Activated CD4-positive, alpha-beta memory T cell treated with anti-CD3 and anti-CD28 coated beads, Interleukin-2, amount 10 ng/mL, durations not matched to agents 7 days and 5 days (primary cell): ENCODE results near the gene MLYCD. TPM values are rescaled to one million over a fixed set of nuclear protein-coding genes. Genes with fewer than 3 reads are reported as not detected.
"Not testable (repeated sequence)": the region's sequence is repeated elsewhere in the genome, so short reads cannot be mapped to it uniquely, and the experiment has no call there.

Source experiments
- CTCF ChIA-PET: fragments of 350-600 bp; sonication (Branson Sonifier 250); formaldehyde crosslinking; loops from one replicate; lab custom pipeline; 2021; ENCODE audit warnings: antibody characterized with exemption, inconsistent platforms; lab: Charles Lee
- POLR2A ChIA-PET: fragments of 350-600 bp; sonication (Branson Sonifier 250); formaldehyde crosslinking; loops from one replicate; lab custom pipeline; 2021; ENCODE audit warnings: antibody characterized with exemption; lab: Charles Lee
- DNase-seq: peaks from one replicate; pipeline ENCODE4 v3.0.0-alpha.2; 2020
- H3K27ac Mint-ChIP-seq: one replicate; pipeline ENCODE4 v1.8.0; 2021; ENCODE audit warnings: mild to moderate bottlenecking, mixed read lengths
- H3K27me3 Mint-ChIP-seq: one replicate; pipeline ENCODE4 v1.8.0; 2021; ENCODE audit warnings: mixed read lengths
- H3K36me3 Mint-ChIP-seq: one replicate; pipeline ENCODE4 v1.8.0; 2021; ENCODE audit warnings: low read depth, mixed read lengths
- H3K4me1 Mint-ChIP-seq: one replicate; pipeline ENCODE4 v1.8.0; 2021; ENCODE audit warnings: mixed read lengths
- H3K4me3 Mint-ChIP-seq: one replicate; pipeline ENCODE4 v1.8.0; 2021; ENCODE audit warnings: mild to moderate bottlenecking, mixed read lengths
- H3K9me3 Mint-ChIP-seq: one replicate; pipeline ENCODE4 v1.8.0; 2021; ENCODE audit warnings: mixed read lengths
- total RNA-seq, 2 experiments: library from RNA; stranded (reverse); gene quantifications; one replicate each; pipeline ENCODE4 v1.2.3, GENCODE V29; 2021

Gene MLYCD
- total RNA-seq, 2 experiments from 2014 or later = 3.5 to 4.0 TPM

DNA sequence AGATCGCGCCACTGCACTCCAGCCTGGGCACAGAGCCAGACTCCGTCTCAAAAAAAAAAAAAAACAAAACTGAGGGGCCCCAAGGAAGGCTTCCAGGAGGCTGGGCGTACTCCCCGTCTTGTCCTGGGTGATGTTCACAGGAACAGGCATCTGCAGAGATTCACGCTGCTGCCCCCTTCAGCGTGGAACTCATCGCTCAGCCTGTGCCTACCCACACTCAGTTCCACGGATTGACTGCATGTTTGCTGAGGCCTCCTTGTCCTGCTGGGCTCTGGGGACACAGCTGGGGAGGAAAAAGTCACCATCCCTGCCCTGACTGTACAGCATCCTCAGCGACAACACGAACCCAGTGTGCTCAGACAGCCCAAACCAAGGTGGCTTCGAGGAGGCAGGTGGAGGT, 41.2 kb downstream of the MLYCD start:
- H3K4me1 Mint-ChIP-seq = peaks cover 10% of the 10 kb centered on the region
- H3K4me3 Mint-ChIP-seq = no peak overlapping the region
- H3K27me3 Mint-ChIP-seq = no peaks in the 10 kb centered on the region
- no peaks in the 10 kb centered on the region for H3K9me3 Mint-ChIP-seq
- no peak for DNase-seq
- CTCF ChIA-PET = no interaction called here
- H3K27ac Mint-ChIP-seq = no peak overlapping the region
- POLR2A ChIA-PET = no interaction called here
- no peaks in the 10 kb centered on the region for H3K36me3 Mint-ChIP-seq

DNA sequence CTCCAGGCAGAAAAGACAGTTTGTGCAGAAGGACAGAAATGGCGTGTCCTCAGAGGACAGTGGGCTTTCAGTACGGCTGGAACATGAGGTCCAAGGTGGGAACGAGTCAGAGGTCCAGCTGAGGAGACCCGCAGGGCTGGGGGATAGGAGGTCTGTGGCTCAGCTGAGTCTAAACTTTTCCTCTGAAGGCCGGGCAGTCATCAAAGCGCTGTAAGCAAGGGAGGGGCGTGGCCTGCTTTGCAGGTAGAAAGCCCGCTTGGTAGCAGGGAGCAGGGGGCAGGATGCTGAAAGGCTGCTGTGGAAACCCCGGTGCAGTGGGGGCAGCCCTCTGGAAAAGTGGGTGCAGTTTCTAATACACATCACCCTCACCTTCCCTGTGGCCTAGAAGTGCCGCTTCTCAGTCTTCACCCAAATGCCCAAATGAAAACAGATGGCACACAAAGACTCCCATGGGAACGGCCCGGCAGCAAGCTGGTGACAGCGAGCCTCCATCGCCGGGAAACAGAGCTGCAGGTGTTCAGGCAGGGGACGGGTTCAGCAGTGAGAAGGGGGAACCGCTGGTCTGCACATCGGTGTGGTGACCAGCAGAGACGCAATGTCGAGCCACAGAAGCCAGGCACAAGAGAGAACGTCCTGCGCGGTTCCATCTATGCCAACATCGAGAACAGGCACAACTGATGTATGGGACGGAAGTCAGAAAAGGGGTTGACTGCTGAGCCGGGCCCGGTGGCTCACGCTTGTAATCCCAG, 41.9 kb downstream of the MLYCD start:
- Mint-ChIP-seq H3K27ac (no peak overlapping the region), H3K9me3 (no peaks in the 10 kb centered on the region), H3K4me1 (peaks cover 10% of the 10 kb centered on the region), H3K36me3 (no peaks in the 10 kb centered on the region), H3K27me3 (no peaks in the 10 kb centered on the region), H3K4me3 (no peak overlapping the region)
- POLR2A ChIA-PET = no interaction called here
- CTCF ChIA-PET = interaction anchor here (0.6 to 1.1 kb wide), 2 partner anchors 16 to 856 kb away, joined by 4 read pairs; no protein-coding TSS in a partner anchor
- DNase-seq = no peak

DNA sequence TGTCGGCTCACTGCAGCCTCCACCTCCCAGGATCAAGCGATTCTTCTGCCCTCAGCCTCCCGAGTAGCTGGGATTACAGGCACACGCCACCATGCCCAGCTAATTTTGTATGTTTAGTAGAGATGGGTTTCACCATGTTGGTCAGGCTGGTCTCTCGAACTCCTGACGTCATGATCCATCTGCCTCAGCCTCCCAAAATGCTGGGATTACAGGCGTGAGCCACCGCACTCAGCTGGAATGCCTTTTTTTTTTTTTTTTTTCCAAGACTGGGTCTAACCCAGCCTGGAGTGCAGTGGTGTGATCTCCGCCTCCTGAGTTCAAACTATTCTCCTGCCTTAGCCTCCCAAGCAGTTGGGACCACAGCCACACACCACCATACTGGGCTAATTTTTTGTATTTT, 42.6 kb downstream of the MLYCD start:
- DNase-seq, POLR2A ChIA-PET, H3K27ac Mint-ChIP-seq, H3K9me3 Mint-ChIP-seq, H3K36me3 Mint-ChIP-seq, H3K4me3 Mint-ChIP-seq, H3K27me3 Mint-ChIP-seq: not testable (repeated sequence)
- CTCF ChIA-PET = interaction anchor here (0.6 to 1.1 kb wide), 2 partner anchors 15 to 856 kb away, joined by 4 read pairs; no protein-coding TSS in a partner anchor
- H3K4me1 Mint-ChIP-seq = peaks cover 10% of the 10 kb centered on the region

DNA sequence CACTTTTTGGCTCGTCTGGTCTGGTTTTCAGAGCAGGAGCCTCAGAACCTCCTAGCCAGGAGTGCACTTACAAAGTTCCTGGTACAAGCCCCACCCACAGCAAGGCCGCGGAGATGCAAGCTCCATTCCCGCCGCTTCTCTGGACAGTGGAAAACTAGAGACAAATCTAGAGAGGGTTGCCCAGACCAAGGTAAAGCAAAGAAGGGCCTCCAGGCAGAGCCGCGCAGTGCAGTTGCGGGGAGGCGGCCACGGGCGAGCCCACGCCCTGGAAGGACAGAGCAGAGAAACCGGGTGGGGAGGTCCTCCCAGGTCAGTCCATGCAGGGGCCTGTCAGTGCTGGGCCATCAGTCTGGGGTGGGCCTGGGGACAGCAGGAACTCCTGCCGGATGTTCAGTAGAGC, 43.2 kb downstream of the MLYCD start:
- Mint-ChIP-seq H3K4me3 (no peak overlapping the region), H3K9me3 (no peaks in the 10 kb centered on the region), H3K4me1 (peaks cover 10% of the 10 kb centered on the region), H3K27ac (no peak overlapping the region), H3K27me3 (no peaks in the 10 kb centered on the region), H3K36me3 (no peaks in the 10 kb centered on the region)
- CTCF ChIA-PET = interaction anchor here (1.1 kb wide), 1 partner anchor 15 kb away, joined by 4 read pairs; no protein-coding TSS in a partner anchor
- POLR2A ChIA-PET = no interaction called here
- no peak for DNase-seq

DNA sequence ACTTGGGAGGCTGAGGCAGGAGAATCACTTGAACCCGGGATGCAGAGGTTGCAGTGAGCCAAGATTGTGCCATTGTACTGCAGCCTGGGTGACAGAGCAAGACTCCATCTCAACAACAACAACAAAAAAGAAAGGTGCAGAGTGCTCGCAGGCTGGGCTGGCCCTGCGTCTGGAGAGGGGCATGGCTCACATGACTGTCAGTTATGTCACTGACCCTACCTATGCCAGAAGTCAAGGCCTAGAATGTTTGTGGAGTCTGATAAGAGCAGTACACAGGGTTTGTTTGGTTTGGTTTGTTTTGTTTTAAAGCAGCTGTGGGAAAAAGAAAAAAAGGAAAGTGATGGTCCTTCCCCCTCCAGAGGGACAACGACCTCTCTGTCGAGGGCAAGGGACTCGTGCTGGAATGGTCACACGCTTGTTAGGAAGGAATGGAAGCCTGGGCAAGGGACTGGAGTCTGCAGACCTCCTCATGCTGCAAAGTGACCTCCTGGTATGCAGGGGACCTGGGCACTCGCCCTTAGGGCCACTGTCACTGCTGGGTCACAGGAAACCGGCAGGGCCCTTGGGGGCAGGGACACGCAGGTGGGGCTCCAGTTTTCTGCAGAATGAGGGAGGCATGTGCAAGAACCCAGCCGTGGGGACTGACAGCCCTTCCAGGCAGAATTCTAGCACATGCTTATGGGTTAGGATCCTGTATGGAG, 44.0 kb downstream of the MLYCD start:
- Mint-ChIP-seq H3K36me3 (no peaks in the 10 kb centered on the region), H3K27me3 (no peaks in the 10 kb centered on the region), H3K9me3 (no peaks in the 10 kb centered on the region), H3K27ac (no peak overlapping the region), H3K4me3 (no peak overlapping the region), H3K4me1 (peaks cover 10% of the 10 kb centered on the region)
- DNase-seq = no peak
- CTCF ChIA-PET = no interaction called here
- POLR2A ChIA-PET = no interaction called here

DNA sequence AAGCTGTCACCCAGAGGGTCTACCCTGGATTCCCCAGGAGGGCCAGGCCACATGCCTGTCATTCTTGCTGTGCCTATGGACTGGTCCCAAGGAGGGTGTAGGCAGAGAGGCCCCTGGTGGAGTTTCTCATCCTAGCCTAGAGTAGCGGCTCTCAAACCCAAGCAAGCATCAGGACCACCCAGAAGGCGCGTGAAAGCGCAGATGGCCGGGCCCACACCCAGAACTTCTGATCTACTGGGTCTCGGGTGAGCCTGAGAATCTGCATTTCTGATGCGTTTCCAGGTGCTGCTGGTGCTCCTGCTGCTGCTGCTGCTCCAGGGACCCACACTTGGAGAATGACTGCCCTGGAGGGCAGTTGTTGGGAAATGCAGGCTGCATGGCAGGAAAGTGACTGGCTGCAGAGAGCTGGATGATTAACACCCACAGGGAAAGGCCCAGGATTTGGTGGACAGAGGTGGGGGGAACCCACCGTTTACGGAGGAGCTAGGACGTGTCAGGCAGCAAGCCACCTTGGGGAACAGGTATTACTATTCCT, 44.7 kb downstream of the MLYCD start:
- Mint-ChIP-seq H3K27me3 (no peaks in the 10 kb centered on the region), H3K36me3 (no peaks in the 10 kb centered on the region), H3K27ac (no peak overlapping the region), H3K4me1 (peaks cover 9% of the 10 kb centered on the region), H3K4me3 (no peak overlapping the region), H3K9me3 (no peaks in the 10 kb centered on the region)
- DNase-seq = no peak
- ChIA-PET POLR2A (no interaction called here), CTCF (no interaction called here)

DNA sequence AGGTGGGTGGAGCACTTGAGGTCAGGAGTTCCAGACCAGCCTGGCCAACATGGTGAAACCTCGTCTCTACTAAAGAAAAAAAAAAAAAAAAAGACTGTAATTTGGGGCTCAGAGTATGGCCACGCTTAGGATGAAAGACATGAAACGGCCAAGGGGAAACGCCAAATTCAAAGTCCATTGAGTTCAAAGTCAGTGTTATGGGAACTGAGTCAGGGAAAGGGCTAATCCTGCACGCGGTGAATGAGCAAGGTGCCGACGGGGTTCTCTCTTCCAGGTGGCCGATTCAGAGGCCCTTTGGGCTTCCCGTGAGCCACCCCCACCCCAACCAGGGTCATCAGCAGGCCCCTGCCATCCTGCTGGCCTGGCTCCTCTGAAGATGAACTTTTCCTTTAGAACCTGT, 46.7 kb downstream of the MLYCD start:
- H3K4me3 Mint-ChIP-seq = no peak overlapping the region

DNA sequence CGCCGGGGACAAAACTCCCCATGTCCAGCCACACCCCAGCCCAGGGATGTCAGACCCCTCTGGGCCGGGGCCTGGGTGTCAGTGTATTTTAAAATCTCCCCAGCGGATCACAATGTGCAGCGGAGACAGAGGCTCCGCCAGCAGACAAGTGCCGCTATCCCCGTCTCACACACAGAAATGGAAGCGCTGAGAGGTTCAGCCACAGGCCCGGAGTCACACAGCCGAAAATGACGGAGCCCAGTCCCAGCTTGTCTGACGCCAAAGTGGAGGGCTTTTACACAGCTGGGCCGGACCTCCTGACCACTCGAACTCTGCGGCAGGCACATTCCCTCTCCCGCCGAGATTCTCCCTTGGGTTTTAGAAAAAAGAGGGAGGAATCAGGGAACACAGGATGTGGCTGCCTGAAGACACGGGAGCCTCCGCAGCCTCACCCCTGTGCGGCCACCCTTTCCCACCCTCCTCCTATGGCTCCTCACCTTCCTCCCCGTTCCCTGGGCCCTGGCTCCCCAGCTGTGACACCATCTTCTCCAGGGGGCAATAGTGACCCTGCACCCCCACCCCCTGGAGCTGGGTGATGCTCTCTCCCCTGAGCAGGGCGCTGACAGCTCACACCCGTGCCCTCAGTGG, 47.4 kb downstream of the MLYCD start:
- ChIA-PET CTCF (no interaction called here), POLR2A (no interaction called here)
- Mint-ChIP-seq H3K9me3 (no peaks in the 10 kb centered on the region), H3K4me3 (no peak overlapping the region), H3K27me3 (no peaks in the 10 kb centered on the region), H3K36me3 (no peaks in the 10 kb centered on the region), H3K27ac (no peak overlapping the region), H3K4me1 (no peaks in the 10 kb centered on the region)
- DNase-seq = no peak

More for the DNA sequence above, 46.7 kb downstream of the MLYCD start:
- no peaks in the 10 kb centered on the region for H3K4me1 Mint-ChIP-seq
- DNase-seq = no peak
- no peaks in the 10 kb centered on the region for H3K9me3 Mint-ChIP-seq
- H3K27ac Mint-ChIP-seq = no peak overlapping the region
- no peaks in the 10 kb centered on the region for H3K36me3 Mint-ChIP-seq
- ChIA-PET POLR2A (no interaction called here), CTCF (no interaction called here)
- H3K27me3 Mint-ChIP-seq = no peaks in the 10 kb centered on the region

DNA sequence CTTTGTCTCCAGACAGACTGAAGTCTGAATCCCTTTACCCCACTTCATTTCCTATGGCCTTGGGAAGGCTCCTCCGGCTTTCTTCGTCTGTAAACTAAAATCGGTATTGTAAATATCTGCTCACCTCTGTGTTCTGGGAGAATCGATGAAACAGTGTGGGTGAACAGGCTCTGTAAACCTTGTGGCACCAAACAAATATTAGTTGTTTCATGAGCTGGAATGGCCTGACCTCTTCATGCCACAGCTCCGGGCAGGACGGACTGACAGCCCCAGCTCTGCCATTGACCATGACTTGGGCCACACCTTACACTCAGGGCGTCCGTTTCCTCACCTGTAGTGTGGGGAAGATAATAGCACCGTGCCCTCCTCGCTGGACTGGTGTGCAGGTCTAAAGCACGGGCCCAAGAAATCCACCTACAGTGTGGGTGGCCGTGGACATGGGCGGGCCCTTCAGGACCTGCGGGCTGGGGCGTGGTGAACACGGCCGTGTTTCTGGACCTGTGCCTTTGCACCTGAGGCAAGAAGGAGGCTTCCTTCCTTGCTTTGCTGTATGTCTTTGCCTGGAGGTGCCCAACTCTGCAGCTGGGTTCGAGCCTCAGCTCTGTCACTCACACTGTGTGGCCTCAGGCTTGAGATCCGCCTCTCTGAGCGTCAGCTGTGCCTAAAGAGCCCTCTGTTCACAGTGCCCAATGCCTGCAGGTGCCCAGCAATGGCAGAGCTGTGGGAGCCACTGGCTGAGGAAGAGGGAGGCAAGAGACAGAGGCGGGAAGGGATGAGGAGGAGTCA, 48.1 kb downstream of the MLYCD start:
- Mint-ChIP-seq H3K36me3 (no peaks in the 10 kb centered on the region), H3K27me3 (no peaks in the 10 kb centered on the region), H3K4me1 (no peaks in the 10 kb centered on the region), H3K27ac (no peak overlapping the region), H3K9me3 (no peaks in the 10 kb centered on the region), H3K4me3 (no peak overlapping the region)
- POLR2A ChIA-PET = no interaction called here
- CTCF ChIA-PET = no interaction called here
- DNase-seq = no peak

DNA sequence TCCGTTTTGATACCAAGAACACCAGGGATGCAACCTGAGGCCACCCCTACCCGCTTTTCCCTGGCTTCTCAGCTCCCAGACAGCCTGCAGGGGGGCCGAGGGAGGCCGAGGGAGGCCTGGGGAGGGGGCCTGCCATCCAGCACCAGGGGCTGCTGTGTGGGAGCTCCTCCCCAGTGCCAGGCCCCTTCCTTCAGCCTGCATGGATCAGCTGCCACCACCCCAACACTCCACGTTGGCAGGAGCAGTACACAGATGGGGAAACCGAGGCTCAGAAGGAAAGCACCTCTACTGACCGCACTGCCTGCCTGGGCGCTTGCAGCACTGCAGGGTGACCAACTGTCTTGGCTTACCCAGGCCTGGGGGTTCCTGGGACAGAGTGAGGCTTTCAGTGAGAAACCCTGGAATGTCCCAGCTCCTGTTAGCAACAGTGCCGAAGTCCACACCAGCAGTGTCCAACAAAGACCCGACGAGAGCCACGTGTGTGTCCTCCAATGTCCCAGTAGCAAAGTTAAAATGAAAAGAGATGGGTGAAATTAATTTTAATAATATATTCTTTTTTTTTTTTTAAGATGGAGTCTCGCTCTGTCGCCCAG, 48.8 kb downstream of the MLYCD start:
- no peaks in the 10 kb centered on the region for H3K36me3 Mint-ChIP-seq
- no peak overlapping the region for H3K27ac Mint-ChIP-seq
- ChIA-PET CTCF (no interaction called here), POLR2A (no interaction called here)
- H3K4me1 Mint-ChIP-seq = no peaks in the 10 kb centered on the region
- H3K4me3 Mint-ChIP-seq = no peak overlapping the region
- no peak for DNase-seq
- no peaks in the 10 kb centered on the region for H3K9me3 Mint-ChIP-seq
- no peaks in the 10 kb centered on the region for H3K27me3 Mint-ChIP-seq

DNA sequence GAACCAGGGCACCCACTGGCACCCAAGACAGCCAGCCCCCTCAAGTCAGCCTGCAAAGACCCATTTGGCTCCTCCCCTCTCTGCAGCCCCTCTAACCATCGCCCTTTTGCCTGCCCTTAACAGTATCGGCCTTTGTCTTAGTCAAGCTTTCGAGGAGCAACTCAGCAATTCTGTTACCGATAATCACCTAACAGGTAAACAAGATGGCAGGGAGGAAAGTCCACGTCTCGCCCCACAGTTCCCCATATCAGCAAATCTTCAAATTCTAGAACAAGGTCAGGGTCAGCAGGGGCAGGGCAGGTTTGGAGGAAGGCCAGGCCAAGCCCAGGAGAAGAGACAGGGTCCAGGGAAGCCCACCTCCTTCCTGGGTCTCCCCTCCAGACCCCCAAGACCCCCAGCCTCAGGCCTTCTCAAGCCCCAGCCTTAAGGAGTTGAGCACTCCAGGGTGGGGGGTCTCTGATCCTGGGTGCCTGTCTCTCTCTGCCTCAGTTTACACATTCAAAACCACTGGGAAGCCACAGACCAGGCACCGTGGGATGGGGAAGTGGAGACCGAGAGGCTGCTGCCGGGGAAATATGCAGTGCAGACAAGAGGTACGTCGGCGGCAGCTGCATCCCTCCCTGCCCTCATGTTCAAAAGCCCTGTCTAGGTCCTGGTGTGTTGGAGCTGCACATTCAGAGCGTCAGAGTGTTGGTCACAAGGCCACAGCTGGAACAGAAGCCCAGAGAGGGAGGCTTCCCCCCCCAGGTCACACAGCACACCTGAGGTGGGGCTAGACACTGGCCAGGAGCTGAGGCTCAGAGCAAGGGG, 50.2 kb downstream of the MLYCD start:
- H3K27me3 Mint-ChIP-seq = peaks cover 2% of the 10 kb centered on the region
- no peaks in the 10 kb centered on the region for H3K36me3 Mint-ChIP-seq
- no peak overlapping the region for H3K4me3 Mint-ChIP-seq
- H3K9me3 Mint-ChIP-seq = no peaks in the 10 kb centered on the region
- no peak for DNase-seq
- H3K27ac Mint-ChIP-seq = no peak overlapping the region
- CTCF ChIA-PET = no interaction called here
- POLR2A ChIA-PET = no interaction called here
- H3K4me1 Mint-ChIP-seq = peaks cover 4% of the 10 kb centered on the region

DNA sequence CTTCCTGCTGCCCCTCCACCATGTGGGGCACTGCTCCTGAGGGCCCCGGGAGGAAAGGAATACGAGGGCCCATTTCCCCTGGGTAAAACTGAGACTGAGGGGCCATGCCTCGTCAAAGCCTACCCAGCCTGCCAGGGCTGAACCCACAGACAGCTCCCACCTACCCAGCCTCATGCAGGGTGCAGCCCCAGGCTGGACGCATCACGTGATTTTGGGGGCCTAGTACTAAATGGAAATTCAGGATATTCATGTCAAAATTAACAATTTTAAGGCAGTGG, 50.7 kb downstream of the MLYCD start:
- Mint-ChIP-seq H3K27me3 (peaks cover 6% of the 10 kb centered on the region), H3K4me1 (peaks cover 8% of the 10 kb centered on the region), H3K27ac (no peak overlapping the region), H3K36me3 (no peaks in the 10 kb centered on the region), H3K4me3 (no peak overlapping the region), H3K9me3 (no peaks in the 10 kb centered on the region)
- ChIA-PET POLR2A (no interaction called here), CTCF (no interaction called here)
- DNase-seq = no peak
